Astrocyte (in vitro differentiated cells and primary cell): ENCODE results near the gene TOP1. TPM values are rescaled to one million over a fixed set of nuclear protein-coding genes. Genes with fewer than 3 reads are reported as not detected.

Experiments used
- DNase-seq: peaks from one replicate; pipeline ENCODE4 v3.0.0-alpha.2; 2010; ENCODE audit warnings: low read depth
- FAIRE-seq: peaks from 2 replicates; lab custom pipeline; 2011; peaks lifted over from hg19 to GRCh38; lab: Jason Lieb, UNC
- H2AFZ ChIP-seq: 2 replicates; pipeline ENCODE4 v1.6.0; 2012; ENCODE audit warnings: low read depth, low read length, inconsistent platforms
- H3K27ac ChIP-seq: 2 replicates; pipeline ENCODE4 v1.5.1; 2011; ENCODE audit warnings: low read depth, low read length, inconsistent platforms
- H3K27me3 ChIP-seq: 2 replicates; pipeline ENCODE4 v1.6.0; 2011; ENCODE audit warnings: low read length, inconsistent platforms; ENCODE audit not compliant: insufficient read depth
- H3K36me3 ChIP-seq: 2 replicates; pipeline ENCODE4 v1.5.1; 2011; ENCODE audit warnings: low read length, inconsistent platforms; ENCODE audit not compliant: insufficient read depth
- H3K4me1 ChIP-seq: 2 replicates; pipeline ENCODE4 v1.5.1; 2011; ENCODE audit warnings: low read length, inconsistent platforms; ENCODE audit not compliant: insufficient read depth
- H3K4me2 ChIP-seq: 2 replicates; pipeline ENCODE4 v1.6.0; 2012; ENCODE audit warnings: low read length, inconsistent platforms
- H3K4me3 ChIP-seq: 2 replicates; pipeline ENCODE4 v1.5.1; 2011; ENCODE audit warnings: low read depth, mild to moderate bottlenecking, low read length, inconsistent platforms; ENCODE audit not compliant: insufficient read depth
- H3K79me2 ChIP-seq: 2 replicates; pipeline ENCODE4 v1.6.0; 2012; ENCODE audit warnings: mild to moderate bottlenecking, low read length, inconsistent platforms; ENCODE audit not compliant: insufficient read depth
- H3K9ac ChIP-seq: 2 replicates; pipeline ENCODE4 v1.6.0; 2012; ENCODE audit warnings: mild to moderate bottlenecking, low read length, inconsistent platforms
- H3K9me3 ChIP-seq: 2 replicates; pipeline ENCODE4 v1.5.1; 2012; ENCODE audit warnings: low read depth, mild to moderate bottlenecking, low read length, inconsistent platforms; ENCODE audit not compliant: insufficient read depth
- H4K20me1 ChIP-seq: 2 replicates; pipeline ENCODE4 v1.6.0; 2012; ENCODE audit warnings: low read length, inconsistent platforms; ENCODE audit not compliant: insufficient read depth
- H3K27ac Mint-ChIP-seq: one replicate; pipeline ENCODE4 v1.8.0; 2021; ENCODE audit warnings: mild to moderate bottlenecking, mixed read lengths; ENCODE audit not compliant: unreplicated experiment
- H3K27me3 Mint-ChIP-seq: one replicate; pipeline ENCODE4 v1.8.0; 2021; ENCODE audit warnings: low read depth, mixed read lengths; ENCODE audit not compliant: unreplicated experiment
- H3K36me3 Mint-ChIP-seq: one replicate; pipeline ENCODE4 v1.8.0; 2021; ENCODE audit warnings: low read depth, mixed read lengths; ENCODE audit not compliant: unreplicated experiment
- H3K4me1 Mint-ChIP-seq: one replicate; pipeline ENCODE4 v1.8.0; 2021; ENCODE audit warnings: low read depth, mixed read lengths; ENCODE audit not compliant: unreplicated experiment
- H3K4me3 Mint-ChIP-seq: one replicate; pipeline ENCODE4 v1.8.0; 2021; ENCODE audit warnings: mild to moderate bottlenecking, moderate library complexity, mixed read lengths; ENCODE audit not compliant: unreplicated experiment
- H3K9me3 Mint-ChIP-seq: one replicate; pipeline ENCODE4 v1.8.0; 2021; ENCODE audit warnings: mild to moderate bottlenecking, mixed read lengths; ENCODE audit not compliant: unreplicated experiment
- EZH2 ChIP-seq: IDR thresholded peaks from 2 replicates; pipeline ENCODE4 v1.6.1; 2012; ENCODE audit warnings: mild to moderate bottlenecking, low read length, inconsistent platforms; ENCODE audit not compliant: insufficient read depth
- total RNA-seq: library from RNA; stranded (reverse); gene quantifications from 2 replicates; pipeline ENCODE4 v1.2.1, GENCODE V29; 2021
- TF ChIP-seq, protein P1 (sequence below): IDR thresholded peaks from 2 replicates; pipeline ENCODE4 v1.5.1; 2011; ENCODE audit warnings: low read depth, mild to moderate bottlenecking, inconsistent platforms, low read length, moderate library complexity; ENCODE audit not compliant: insufficient read depth

The TOP1 gene
- total RNA-seq, 1 donor from 2014 or later: 63.5 TPM

DNA sequence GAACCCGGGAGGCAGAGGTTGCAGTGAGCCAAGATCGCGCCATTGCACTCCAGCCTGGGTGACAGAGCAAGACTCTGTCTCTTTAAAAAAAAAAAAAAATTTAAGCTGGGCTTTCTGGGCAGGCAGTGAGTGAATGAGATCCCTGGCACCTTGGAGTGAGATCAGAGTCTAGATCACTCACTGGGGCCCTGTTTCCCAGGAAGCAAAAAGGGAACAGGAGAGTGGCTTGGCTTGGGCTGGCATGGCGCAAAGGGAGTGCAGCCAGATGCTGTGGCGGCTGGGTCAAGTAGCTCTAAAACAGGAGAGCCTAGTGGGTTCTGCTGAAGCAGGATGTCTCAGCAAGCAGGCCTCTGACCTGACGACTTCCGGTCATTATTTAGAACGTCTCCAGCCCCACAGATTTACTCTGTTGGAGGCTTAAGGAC is 119.2 kb downstream of the TOP1 start:
- no peak overlapping the region for H3K4me2 ChIP-seq
- peaks cover 3% of the 10 kb centered on the region for H3K9me3 Mint-ChIP-seq

GRCh38 chr20:41148942-41149341 is 120.3 kb downstream of the TOP1 start:
- Histone ChIP-seq H3K4me3 (no peak overlapping the region), H3K36me3 (no peaks in the 10 kb centered on the region), H3K79me2 (peaks cover 100% of the 10 kb centered on the region), H3K9ac (no peak overlapping the region), H3K4me1 (peaks cover 11% of the 10 kb centered on the region), H4K20me1 (peaks cover 100% of the 10 kb centered on the region), H3K4me2 (no peak overlapping the region), H3K27ac (no peak overlapping the region), H3K27me3 (no peaks in the 10 kb centered on the region), H3K9me3 (no peaks in the 10 kb centered on the region), H2AFZ (no peak overlapping the region)
- DNase-seq: no peak
- Mint-ChIP-seq H3K4me1 (peaks cover 18% of the 10 kb centered on the region), H3K4me3 (no peak overlapping the region), H3K36me3 (peaks cover 8% of the 10 kb centered on the region), H3K27ac (no peak overlapping the region), H3K9me3 (peaks cover 3% of the 10 kb centered on the region), H3K27me3 (no peaks in the 10 kb centered on the region)
- FAIRE-seq: no peak
- TF ChIP-seq, protein P1, sequence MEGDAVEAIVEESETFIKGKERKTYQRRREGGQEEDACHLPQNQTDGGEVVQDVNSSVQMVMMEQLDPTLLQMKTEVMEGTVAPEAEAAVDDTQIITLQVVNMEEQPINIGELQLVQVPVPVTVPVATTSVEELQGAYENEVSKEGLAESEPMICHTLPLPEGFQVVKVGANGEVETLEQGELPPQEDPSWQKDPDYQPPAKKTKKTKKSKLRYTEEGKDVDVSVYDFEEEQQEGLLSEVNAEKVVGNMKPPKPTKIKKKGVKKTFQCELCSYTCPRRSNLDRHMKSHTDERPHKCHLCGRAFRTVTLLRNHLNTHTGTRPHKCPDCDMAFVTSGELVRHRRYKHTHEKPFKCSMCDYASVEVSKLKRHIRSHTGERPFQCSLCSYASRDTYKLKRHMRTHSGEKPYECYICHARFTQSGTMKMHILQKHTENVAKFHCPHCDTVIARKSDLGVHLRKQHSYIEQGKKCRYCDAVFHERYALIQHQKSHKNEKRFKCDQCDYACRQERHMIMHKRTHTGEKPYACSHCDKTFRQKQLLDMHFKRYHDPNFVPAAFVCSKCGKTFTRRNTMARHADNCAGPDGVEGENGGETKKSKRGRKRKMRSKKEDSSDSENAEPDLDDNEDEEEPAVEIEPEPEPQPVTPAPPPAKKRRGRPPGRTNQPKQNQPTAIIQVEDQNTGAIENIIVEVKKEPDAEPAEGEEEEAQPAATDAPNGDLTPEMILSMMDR: no peak
- TF ChIP-seq EZH2: no peak

More for the DNA sequence above, 119.2 kb downstream of the TOP1 start:
- no peak overlapping the region for H3K4me3 Mint-ChIP-seq
- Histone ChIP-seq H3K4me1 (peaks cover 11% of the 10 kb centered on the region), H3K4me3 (no peak overlapping the region), H3K27me3 (no peaks in the 10 kb centered on the region), H3K9me3 (no peaks in the 10 kb centered on the region), H2AFZ (no peak overlapping the region), H4K20me1 (peaks cover 100% of the 10 kb centered on the region), H3K9ac (no peak overlapping the region), H3K79me2 (peaks cover 100% of the 10 kb centered on the region), H3K27ac (no peak overlapping the region), H3K36me3 (no peaks in the 10 kb centered on the region)
- H3K36me3 Mint-ChIP-seq: peaks cover 8% of the 10 kb centered on the region
- peaks cover 29% of the 10 kb centered on the region for H3K4me1 Mint-ChIP-seq
- DNase-seq: no peak
- H3K27ac Mint-ChIP-seq: no peak overlapping the region
- no peak for FAIRE-seq
- no peaks in the 10 kb centered on the region for H3K27me3 Mint-ChIP-seq
- no peak for TF ChIP-seq EZH2
- TF ChIP-seq, protein P1: no peak

- Mint-ChIP-seq H3K27me3 (no peaks in the 10 kb centered on the region), H3K4me3 (peak overlapping the region; percentile 57), H3K4me1 (peaks cover 19% of the 10 kb centered on the region), H3K27ac (no peak overlapping the region), H3K36me3 (peaks cover 8% of the 10 kb centered on the region), H3K9me3 (peaks cover 3% of the 10 kb centered on the region)
- DNase-seq: no peak
- H3K4me3 ChIP-seq: no peak overlapping the region
- H2AFZ ChIP-seq: no peak overlapping the region
- H4K20me1 ChIP-seq: peaks cover 100% of the 10 kb centered on the region
- peaks cover 11% of the 10 kb centered on the region for H3K4me1 ChIP-seq
- no peaks in the 10 kb centered on the region for H3K27me3 ChIP-seq
- peaks cover 100% of the 10 kb centered on the region for H3K79me2 ChIP-seq
- no peak overlapping the region for H3K27ac ChIP-seq
- no peak overlapping the region for H3K9ac ChIP-seq
- H3K4me2 ChIP-seq: no peak overlapping the region
- no peaks in the 10 kb centered on the region for H3K9me3 ChIP-seq
- TF ChIP-seq EZH2: no peak
- TF ChIP-seq, protein P1: no peak
- H3K36me3 ChIP-seq: no peaks in the 10 kb centered on the region
- no peak for FAIRE-seq
Observed at GRCh38 chr20:41150664-41151063, 122.0 kb downstream of the TOP1 start.
